ENCODE measurements around the gene NXPE3. TPM values are rescaled to one million over a fixed set of nuclear protein-coding genes. Genes with fewer than 3 reads are reported as not detected.
"Not testable (repeated sequence)": the region's sequence is repeated elsewhere in the genome, so short reads cannot be mapped to it uniquely, and the experiment has no call there.

Gene NXPE3
- total RNA-seq: 3.9 and 6.7 TPM in 2 replicates

GRCh38 chr3:101779047-101779821, at the start of gene NXPE3:
NXPE3 (plus strand) TSS chr3:101779211; CDS start chr3:101785597, 6,386 bp downstream.
- no peak for FAIRE-seq
- Histone ChIP-seq H3K36me3 (ENCODE audit: control insufficient read depth, insufficient read depth, low read length) (peaks cover 2% of the 10 kb centered on the region), H3K27me3 (ENCODE audit: control insufficient read depth, insufficient read depth, low read length) (no peaks in the 10 kb centered on the region), H3K4me3 (ENCODE audit: low read depth, low read length) (peak within 1 kb of the TSS; percentile 90)
- DNase-seq (ENCODE audit: low read depth): peak; percentile 60
- TF ChIP-seq CTCF (IDR thresholded peaks at IDR 0.05; ENCODE audit: insufficient read depth, low read length, severe bottlenecking): no peak

- H3K4me3 ChIP-seq (ENCODE audit: low read depth, low read length): no peak overlapping the region
- peaks cover 7% of the 10 kb centered on the region for H3K36me3 ChIP-seq (ENCODE audit: control insufficient read depth, insufficient read depth, low read length)
- no peak for TF ChIP-seq CTCF (IDR thresholded peaks at IDR 0.05; ENCODE audit: insufficient read depth, low read length, severe bottlenecking)
- FAIRE-seq: no peak
- H3K27me3 ChIP-seq (ENCODE audit: control insufficient read depth, insufficient read depth, low read length): no peaks in the 10 kb centered on the region
- no peak for DNase-seq (ENCODE audit: low read depth)
Observed at GRCh38 chr3:101729586-101729985, 49.4 kb upstream of the NXPE3 start.

- FAIRE-seq (no peak), DNase-seq (ENCODE audit: low read depth) (no peak)
- Histone ChIP-seq H3K4me3 (ENCODE audit: low read depth, low read length) (no peak overlapping the region), H3K27me3 (ENCODE audit: control insufficient read depth, insufficient read depth, low read length) (no peaks in the 10 kb centered on the region), H3K36me3 (ENCODE audit: control insufficient read depth, insufficient read depth, low read length) (peaks cover 9% of the 10 kb centered on the region)
- no peak for TF ChIP-seq CTCF (IDR thresholded peaks at IDR 0.05; ENCODE audit: insufficient read depth, low read length, severe bottlenecking)
Observed at GRCh38 chr3:101730839-101731238, 48.2 kb upstream of the NXPE3 start.

- TF ChIP-seq CTCF (IDR thresholded peaks at IDR 0.05; ENCODE audit: insufficient read depth, low read length, severe bottlenecking): no peak
- Histone ChIP-seq H3K27me3 (ENCODE audit: control insufficient read depth, insufficient read depth, low read length) (no peaks in the 10 kb centered on the region), H3K36me3 (ENCODE audit: control insufficient read depth, insufficient read depth, low read length) (peaks cover 9% of the 10 kb centered on the region), H3K4me3 (ENCODE audit: low read depth, low read length) (no peak overlapping the region)
- FAIRE-seq (no peak), DNase-seq (ENCODE audit: low read depth) (no peak)
Observed at GRCh38 chr3:101732240-101732641, 46.8 kb upstream of the NXPE3 start.

- no peak for DNase-seq (ENCODE audit: low read depth)
- Histone ChIP-seq H3K4me3 (ENCODE audit: low read depth, low read length) (no peak overlapping the region), H3K27me3 (ENCODE audit: control insufficient read depth, insufficient read depth, low read length) (no peaks in the 10 kb centered on the region), H3K36me3 (ENCODE audit: control insufficient read depth, insufficient read depth, low read length) (peaks cover 5% of the 10 kb centered on the region)
- FAIRE-seq: no peak
- TF ChIP-seq CTCF (IDR thresholded peaks at IDR 0.05; ENCODE audit: insufficient read depth, low read length, severe bottlenecking): no peak
Observed at GRCh38 chr3:101735833-101736232, 43.2 kb upstream of the NXPE3 start.

- DNase-seq (ENCODE audit: low read depth); H3K27me3 ChIP-seq (ENCODE audit: control insufficient read depth, insufficient read depth, low read length); H3K36me3 ChIP-seq (ENCODE audit: control insufficient read depth, insufficient read depth, low read length); H3K4me3 ChIP-seq (ENCODE audit: low read depth, low read length); FAIRE-seq: not testable (repeated sequence)
Observed at GRCh38 chr3:101741914-101742313, 37.1 kb upstream of the NXPE3 start.

Measured in bronchial epithelial cell (primary cell).